Sigmoid colon (tissue), 7 donors: ENCODE data around the gene AFAP1. TPM values are rescaled to one million over a fixed set of nuclear protein-coding genes. Genes with fewer than 3 reads are reported as not detected.

Experiments used
- DNase-seq: peaks from one replicate; pipeline ENCODE4 v3.0.0-alpha.2; 2019
- H3K27ac ChIP-seq, 4 donors: fragments of 200-600 bp; sonication (generic); one replicate each; pipeline ENCODE4 v1.5.1; 2016 to 2019; ENCODE audit warnings: mild to moderate bottlenecking in 1 of 4
- H3K27me3 ChIP-seq, 3 donors: fragments of 200-600 bp; sonication (generic); one replicate each; pipeline ENCODE4 v1.5.1; 2019; ENCODE audit warnings: mild to moderate bottlenecking in 1 of 3
- H3K36me3 ChIP-seq, 4 donors: fragments of 200-600 bp; sonication (generic); one replicate each; pipeline ENCODE4 v1.5.1; 2016 to 2019
- H3K4me1 ChIP-seq, 4 donors: fragments of 200-600 bp; sonication (generic); one replicate each; pipeline ENCODE4 v1.5.1; 2017 to 2019
- H3K4me3 ChIP-seq, 4 donors: fragments of 200-600 bp; sonication (generic); one replicate each; pipeline ENCODE4 v1.5.1; 2017 to 2019; ENCODE audit warnings: mild to moderate bottlenecking in 2 of 4, moderate library complexity in 1 of 4
- H3K9me3 ChIP-seq, 4 donors: fragments of 200-600 bp in 3 of 4; sonication (generic) in 3 of 4; one replicate each; pipeline versions ENCODE4 v1.5.1 to v1.6.1; 2013 to 2019
- CTCF ChIP-seq, 4 experiments: fragments of 450-650 bp in 3 of 4; fragments of 200-600 bp in 1 of 4; IDR thresholded peaks; one replicate each; pipeline ENCODE4 v1.5.1; 2016 to 2019; ENCODE audit warnings: antibody characterized with exemption in 4 of 4, mild to moderate bottlenecking in 3 of 4, moderate library complexity in 2 of 4
- EP300 ChIP-seq, 4 donors: sonication (generic); formaldehyde crosslinking; IDR thresholded peaks; one replicate each; pipeline ENCODE4 v1.6.1; 2017; ENCODE audit warnings: antibody characterized with exemption in 4 of 4
- POLR2A ChIP-seq, 2 donors: fragments of 450-650 bp; IDR thresholded peaks; one replicate each; pipeline ENCODE4 v1.6.1; 2016; ENCODE audit warnings: antibody characterized with exemption in 2 of 2, mild to moderate bottlenecking in 2 of 2, moderate library complexity in 2 of 2
- POLR2AphosphoS5 ChIP-seq, 4 donors: sonication (generic); formaldehyde crosslinking; IDR thresholded peaks; one replicate each; pipeline ENCODE4 v1.6.1; 2017; ENCODE audit warnings: antibody characterized with exemption in 4 of 4
- WGBS, 2 donors: extraction: QIAGEN DNeasy Blood & Tissue Kit; methylation state at CpG; one replicate each; pipeline ENCODE4 v1.1.7; 2013; 5-methylcytosine and 5-hydroxymethylcytosine counted together
- intact Hi-C: fragments of 100-400 bp; cut with DNase I; formaldehyde crosslinking; loops from one replicate; pipeline ENCODE4 v1.15.1; 2023
- polyA plus RNA-seq, 3 donors: library from polyadenylated mRNA; stranded (reverse); fragments of 200-250 nt; gene quantifications; one replicate each; pipeline ENCODE4 v1.2.3, GENCODE V29; 2013
- total RNA-seq, 4 donors: library from RNA; depleted of rRNA; stranded (reverse); fragments of >200 nt; gene quantifications; one replicate each; pipeline ENCODE4 v1.1.0, GENCODE V29; 2016
- donor health status: healthy with polysubstance abuse.
- donor health status: Bipolar disorder and iron deficiency.
- donor health status: healthy.

Gene AFAP1
- total and polyA plus RNA-seq, 7 donors = 7.6 to 51.3 (median 24.0) TPM

- no peak for DNase-seq
- TF ChIP-seq EP300 (IDR thresholded peaks at IDR 0.05) (no peak), CTCF (IDR thresholded peaks at IDR 0.05) (no peak), POLR2AphosphoS5 (IDR thresholded peaks at IDR 0.05) (no peak), POLR2A (IDR thresholded peaks at IDR 0.05) (no peak)
- no peak overlapping the region for H3K27ac ChIP-seq
- intact Hi-C loops = no loop called here
- peaks cover 0 to 3% (median 0%) of the 10 kb centered on the region in 4 donors for H3K9me3 ChIP-seq
- no peaks in the 10 kb centered on the region for H3K27me3 ChIP-seq
- no peaks in the 10 kb centered on the region for H3K36me3 ChIP-seq
- H3K4me1 ChIP-seq = peaks cover 0 to 7% (median 4%) of the 10 kb centered on the region in 4 donors
- no peak overlapping the region for H3K4me3 ChIP-seq
- 89 to 92% methylated on average over 1 of the region's 1 CpG for WGBS, 2 donors
These were observed 224.9 kb downstream of the AFAP1 start for GRCh38 chr4:7714738-7715137.

DNA sequence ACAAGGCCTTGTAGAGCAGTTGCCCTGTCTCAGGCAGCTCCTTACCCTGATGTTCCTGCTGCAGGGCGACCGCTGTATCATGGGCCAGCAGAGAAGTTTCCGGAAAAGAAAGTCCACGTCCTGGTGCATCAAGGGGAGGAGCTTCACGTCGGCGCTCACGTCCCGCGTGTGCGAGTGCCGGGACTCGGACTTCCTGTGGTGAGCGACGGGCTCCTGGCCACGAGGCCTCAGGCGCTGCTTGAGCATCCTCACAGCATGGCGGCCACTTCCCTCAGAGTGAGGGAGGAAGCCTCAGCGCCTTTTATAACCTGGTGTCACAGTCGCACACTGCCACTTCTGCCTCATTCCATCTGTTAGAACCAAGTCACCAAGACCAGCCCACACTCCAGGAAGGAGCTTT, 225.5 kb downstream of the AFAP1 start:
- H3K4me3 ChIP-seq = no peak overlapping the region
- TF ChIP-seq POLR2A (IDR thresholded peaks at IDR 0.05) = no peak
- TF ChIP-seq POLR2AphosphoS5 (IDR thresholded peaks at IDR 0.05) = no peak
- no peak for TF ChIP-seq EP300 (IDR thresholded peaks at IDR 0.05)
- TF ChIP-seq CTCF (IDR thresholded peaks at IDR 0.05) = no peak
- intact Hi-C loops = no loop called here
- no peak for DNase-seq
- H3K36me3 ChIP-seq = no peaks in the 10 kb centered on the region
- 94 to 95% methylated on average over 20 of the region's 20 CpGs for WGBS, 2 donors
- peaks cover 0 to under 1% (median under 1%) of the 10 kb centered on the region in 4 donors for H3K4me1 ChIP-seq
- no peak overlapping the region for H3K27ac ChIP-seq
- peaks cover 0 to 3% (median 0%) of the 10 kb centered on the region in 4 donors for H3K9me3 ChIP-seq
- H3K27me3 ChIP-seq = no peaks in the 10 kb centered on the region

DNA sequence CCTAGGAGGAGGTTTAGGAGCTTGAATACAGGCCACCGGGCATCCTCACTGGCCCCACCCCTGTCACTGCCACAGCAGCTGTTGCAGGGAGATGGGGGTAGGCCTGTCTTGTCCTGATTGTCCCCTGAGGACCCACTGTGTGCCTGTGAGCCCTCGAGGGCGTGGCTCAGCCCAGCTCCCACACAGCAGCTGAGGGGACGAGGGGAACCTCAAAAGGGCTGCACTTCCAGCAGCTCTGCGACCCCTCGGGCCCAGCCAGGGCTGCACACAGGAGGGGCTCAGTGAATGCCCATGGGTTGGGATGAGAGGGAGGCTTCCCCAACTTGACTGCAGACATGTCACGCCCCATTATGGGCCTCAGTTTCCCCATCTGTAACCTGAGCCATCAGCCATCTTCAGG, 225.9 kb downstream of the AFAP1 start:
- Histone ChIP-seq H3K9me3 (peaks cover 0 to 3% (median 0%) of the 10 kb centered on the region in 4 donors), H3K4me1 (no peaks in the 10 kb centered on the region), H3K27ac (no peak overlapping the region), H3K27me3 (no peaks in the 10 kb centered on the region), H3K36me3 (no peaks in the 10 kb centered on the region), H3K4me3 (no peak overlapping the region)
- intact Hi-C loops = no loop called here
- DNase-seq = no peak
- 72 to 79% methylated on average over 7 of the region's 7 CpGs for WGBS, 2 donors
- TF ChIP-seq POLR2AphosphoS5 (IDR thresholded peaks at IDR 0.05) = no peak
- TF ChIP-seq EP300 (IDR thresholded peaks at IDR 0.05) = no peak
- no peak for TF ChIP-seq POLR2A (IDR thresholded peaks at IDR 0.05)
- no peak for TF ChIP-seq CTCF (IDR thresholded peaks at IDR 0.05)

DNA sequence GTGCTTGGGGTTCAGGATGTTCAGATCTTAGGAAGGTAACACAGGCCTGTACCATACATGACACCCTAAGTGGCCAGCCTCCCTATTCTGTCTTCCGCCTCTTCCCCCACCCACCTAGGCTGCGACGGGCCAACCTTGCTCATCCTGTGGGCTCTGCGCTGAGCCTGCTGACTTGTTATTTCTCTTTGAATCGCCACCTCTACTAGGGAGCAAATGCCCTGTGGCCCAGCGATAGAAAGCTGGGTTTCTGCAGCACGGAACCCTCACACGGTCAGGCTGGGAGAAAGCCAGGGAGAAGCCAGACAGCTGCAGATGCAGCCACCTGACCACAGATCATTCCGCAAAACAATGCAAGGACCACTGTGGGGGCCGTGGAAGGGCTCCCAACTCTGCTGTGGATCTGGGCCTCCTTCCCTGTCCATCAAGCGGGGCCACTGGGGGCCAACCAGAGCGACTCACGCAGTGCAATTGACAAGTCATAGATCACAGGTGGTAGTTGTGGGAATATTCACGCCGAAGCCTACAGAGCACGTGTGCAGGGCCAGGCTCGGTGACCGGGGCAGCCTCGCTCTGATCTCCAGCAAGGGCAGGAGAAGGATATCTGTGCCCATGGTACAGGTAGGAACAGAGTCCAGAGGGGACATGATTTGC, 227.5 kb downstream of the AFAP1 start:
- Histone ChIP-seq H3K27ac (no peak overlapping the region), H3K9me3 (peaks cover 0 to 3% (median 0%) of the 10 kb centered on the region in 4 donors), H3K36me3 (no peaks in the 10 kb centered on the region), H3K4me3 (no peak overlapping the region), H3K4me1 (no peaks in the 10 kb centered on the region), H3K27me3 (no peaks in the 10 kb centered on the region)
- TF ChIP-seq CTCF (IDR thresholded peaks at IDR 0.05) (no peak), EP300 (IDR thresholded peaks at IDR 0.05) (no peak), POLR2A (IDR thresholded peaks at IDR 0.05) (no peak), POLR2AphosphoS5 (IDR thresholded peaks at IDR 0.05) (no peak)
- no peak for DNase-seq
- 89 to 93% methylated on average over 19 of the region's 19 CpGs for WGBS, 2 donors
- intact Hi-C loops = no loop called here
